PC-3 (cell line): ENCODE results near the gene DNMBP. TPM values are rescaled to one million over a fixed set of nuclear protein-coding genes. Genes with fewer than 3 reads are reported as not detected.

Experiments used
- ATAC-seq: fragments of 200-7000 bp; cut with Tn5 transposase; 2 replicates; pipeline ENCODE4 v1.9.1; 2020; ENCODE audit warnings: mild to moderate bottlenecking, moderate library complexity
- BruUV-seq: library from RNA; stranded (reverse); fragments of 400-500 nt; replicated peaks from 2 replicates; lab custom pipeline; 2021; lab: Mats Ljungman, UMichigan
- CTCF ChIA-PET: fragments of 300-600 bp; sonication (Branson Sonifier 250); formaldehyde crosslinking; loops from one replicate; lab custom pipeline; 2022; ENCODE audit warnings: antibody characterized with exemption; lab: Charles Lee
- POLR2A ChIA-PET: fragments of 300-600 bp; sonication (Branson Sonifier 250); formaldehyde crosslinking; loops from one replicate; lab custom pipeline; 2022; ENCODE audit warnings: antibody characterized with exemption; ENCODE audit not compliant: unreplicated experiment; lab: Charles Lee
- DNase-seq: peaks from one replicate; pipeline ENCODE4 v3.0.0-alpha.2; 2015
- H2AFZ ChIP-seq: fragments of 300-600 bp; sonication (generic); 2 replicates; pipeline ENCODE4 v1.6.0; 2016; ENCODE audit warnings: antibody characterized with exemption, low read length
- H3F3A ChIP-seq: fragments of 300-600 bp; sonication (generic); one replicate; pipeline ENCODE4 v1.6.0; 2017; ENCODE audit warnings: antibody characterized with exemption, low read length, control low read depth, mild to moderate bottlenecking; ENCODE audit not compliant: unreplicated experiment
- H3K27ac ChIP-seq: fragments of 300-600 bp; sonication (generic); 2 replicates; pipeline ENCODE4 v1.5.1; 2016; ENCODE audit warnings: mild to moderate bottlenecking, low read length
- H3K27me3 ChIP-seq: fragments of 300-600 bp; sonication (generic); 2 replicates; pipeline ENCODE4 v1.6.1; 2016; ENCODE audit warnings: low read length, mixed read lengths
- H3K36me3 ChIP-seq: fragments of 300-600 bp; sonication (generic); 2 replicates; pipeline ENCODE4 v1.6.1; 2016; ENCODE audit warnings: low read depth, mixed run types, low read length, mixed read lengths
- H3K4me1 ChIP-seq: fragments of 300-600 bp; sonication (generic); 2 replicates; pipeline ENCODE4 v1.5.1; 2016; ENCODE audit warnings: low read length; ENCODE audit not compliant: insufficient read depth
- H3K4me2 ChIP-seq: fragments of 300-600 bp; sonication (generic); 2 replicates; pipeline ENCODE4 v1.6.0; 2016; ENCODE audit warnings: low read length
- H3K4me3 ChIP-seq: fragments of 300-600 bp; sonication (generic); 2 replicates; pipeline ENCODE4 v1.5.1; 2016; ENCODE audit warnings: mild to moderate bottlenecking, low read length, mixed read lengths
- H3K79me2 ChIP-seq: fragments of 300-600 bp; sonication (generic); 2 replicates; pipeline ENCODE4 v1.6.1; 2017; ENCODE audit warnings: low read length, mixed read lengths
- H3K9ac ChIP-seq: fragments of 300-600 bp; sonication (generic); 2 replicates; pipeline ENCODE4 v1.6.0; 2016; ENCODE audit warnings: mild to moderate bottlenecking, low read length
- H3K9me2 ChIP-seq: fragments of 300-600 bp; sonication (generic); replicated peaks from 2 replicates; pipeline ENCODE4 v1.6.1; 2016; ENCODE audit warnings: mixed run types, low read length, mixed read lengths
- H3K9me3 ChIP-seq: fragments of 300-600 bp; sonication (generic); 2 replicates; pipeline ENCODE4 v1.6.1; 2016; ENCODE audit warnings: low read length, mixed read lengths
- H4K20me1 ChIP-seq: fragments of 300-600 bp; sonication (generic); 2 replicates; pipeline ENCODE4 v1.6.1; 2016; ENCODE audit warnings: low read length, mixed read lengths
- EZH2 ChIP-seq: fragments of 300-600 bp; sonication (generic); IDR thresholded peaks from one replicate; pipeline ENCODE4 v1.6.1; 2017; ENCODE audit warnings: antibody characterized with exemption, mild to moderate bottlenecking, low read length; ENCODE audit not compliant: unreplicated experiment
- EZH2phosphoT487 ChIP-seq: fragments of 300-600 bp; sonication (generic); IDR thresholded peaks from 2 replicates; pipeline ENCODE4 v1.6.1; 2018; ENCODE audit warnings: mild to moderate bottlenecking, antibody characterized with exemption, low read length, borderline replicate concordance
- intact Hi-C: fragments of 100-400 bp; cut with micrococcal nuclease; formaldehyde crosslinking; loops from 2 replicates; pipeline ENCODE4 v1.9.0; 2023
- total RNA-seq: library from RNA; depleted of rRNA; stranded (reverse); fragments of >200 nt; gene quantifications from 2 replicates; pipeline ENCODE4 v1.2.3, GENCODE V29; 2014
- TF ChIP-seq, protein P1 (sequence below): fragments of 300-600 bp; sonication (generic); conservative IDR thresholded peaks from 2 replicates; pipeline ENCODE4 v1.5.1; 2017; ENCODE audit warnings: antibody characterized with exemption, low read depth, mild to moderate bottlenecking, low read length

The DNMBP gene
- total RNA-seq, 1 experiment from 2014 or later = 6.2 TPM

DNA sequence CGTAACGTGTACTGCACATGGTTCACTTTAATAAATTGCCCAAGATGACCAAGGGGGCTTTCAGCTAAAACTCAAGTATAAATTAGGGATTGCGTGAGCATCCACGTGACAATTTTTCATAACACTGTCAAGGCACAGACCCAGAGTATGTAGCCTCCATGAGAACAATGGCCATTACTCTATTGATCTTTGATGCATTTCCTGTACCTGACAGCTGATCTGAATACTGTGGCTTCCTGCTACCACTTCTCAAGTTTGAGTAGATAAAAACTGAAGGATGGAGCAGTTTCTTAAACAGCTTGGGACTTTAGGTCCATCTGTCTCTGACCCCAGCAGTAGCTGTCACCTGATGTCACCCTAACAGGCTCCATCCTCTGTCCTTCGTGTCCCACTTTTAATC lies 128.4 kb downstream of the DNMBP start:
- Histone ChIP-seq H3K36me3 (no peaks in the 10 kb centered on the region; the same call in none of the 2 replicates), H3K79me2 (no peaks in the 10 kb centered on the region), H3K9ac (no peak overlapping the region), H2AFZ (no peak overlapping the region), H3K4me1 (no peaks in the 10 kb centered on the region), H3F3A (no peaks in the 10 kb centered on the region), H4K20me1 (no peaks in the 10 kb centered on the region), H3K27me3 (no peaks in the 10 kb centered on the region), H3K27ac (no peak overlapping the region), H3K9me3 (no peaks in the 10 kb centered on the region), H3K4me2 (no peak overlapping the region), H3K4me3 (no peak overlapping the region), H3K9me2 (no peaks in the 10 kb centered on the region)
- intact Hi-C loops = no loop called here
- no TSS peak for BruUV-seq
- TF ChIP-seq, protein P1, sequence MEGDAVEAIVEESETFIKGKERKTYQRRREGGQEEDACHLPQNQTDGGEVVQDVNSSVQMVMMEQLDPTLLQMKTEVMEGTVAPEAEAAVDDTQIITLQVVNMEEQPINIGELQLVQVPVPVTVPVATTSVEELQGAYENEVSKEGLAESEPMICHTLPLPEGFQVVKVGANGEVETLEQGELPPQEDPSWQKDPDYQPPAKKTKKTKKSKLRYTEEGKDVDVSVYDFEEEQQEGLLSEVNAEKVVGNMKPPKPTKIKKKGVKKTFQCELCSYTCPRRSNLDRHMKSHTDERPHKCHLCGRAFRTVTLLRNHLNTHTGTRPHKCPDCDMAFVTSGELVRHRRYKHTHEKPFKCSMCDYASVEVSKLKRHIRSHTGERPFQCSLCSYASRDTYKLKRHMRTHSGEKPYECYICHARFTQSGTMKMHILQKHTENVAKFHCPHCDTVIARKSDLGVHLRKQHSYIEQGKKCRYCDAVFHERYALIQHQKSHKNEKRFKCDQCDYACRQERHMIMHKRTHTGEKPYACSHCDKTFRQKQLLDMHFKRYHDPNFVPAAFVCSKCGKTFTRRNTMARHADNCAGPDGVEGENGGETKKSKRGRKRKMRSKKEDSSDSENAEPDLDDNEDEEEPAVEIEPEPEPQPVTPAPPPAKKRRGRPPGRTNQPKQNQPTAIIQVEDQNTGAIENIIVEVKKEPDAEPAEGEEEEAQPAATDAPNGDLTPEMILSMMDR = no peak
- TF ChIP-seq EZH2 = no peak
- TF ChIP-seq EZH2phosphoT487 = no peak
- POLR2A ChIA-PET = no interaction called here
- CTCF ChIA-PET = no interaction called here
- no peak for DNase-seq
- no peak for ATAC-seq

DNA sequence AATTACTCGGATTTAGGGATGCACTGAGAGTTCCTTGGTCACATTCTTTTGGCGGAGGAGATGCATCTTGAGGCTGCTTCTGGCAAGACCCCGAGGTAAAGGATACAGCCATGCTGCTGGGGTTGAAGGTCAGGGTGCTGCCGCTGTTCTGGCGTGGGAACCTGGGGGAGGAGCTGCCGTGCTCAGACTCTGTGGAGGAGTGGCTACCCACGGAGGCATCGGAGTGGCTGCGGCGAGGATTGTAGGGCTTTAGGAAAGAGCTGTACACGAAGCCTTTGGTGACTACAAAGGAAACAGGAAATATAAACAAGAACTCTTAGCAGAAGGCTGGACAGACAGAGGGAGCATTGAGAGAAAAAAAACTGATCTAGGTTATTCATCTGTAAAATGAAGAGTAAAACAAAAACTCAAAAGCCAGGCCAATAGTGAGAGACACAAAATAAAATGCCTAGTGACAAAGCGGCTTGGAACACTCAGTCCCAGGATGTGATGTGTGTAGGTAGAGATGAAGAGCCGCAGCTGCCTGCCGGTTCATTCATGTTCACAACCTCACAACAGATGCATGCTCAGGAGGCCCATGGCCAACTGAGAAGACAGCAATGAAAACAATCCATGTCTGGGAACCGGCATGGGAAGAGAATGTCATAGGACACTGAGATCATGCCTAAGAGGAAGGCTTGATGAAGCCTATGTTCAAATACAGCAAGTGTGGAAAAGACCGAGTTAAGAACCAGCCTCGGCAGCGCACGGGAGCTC lies 129.5 kb downstream of the DNMBP start:
- ATAC-seq = no peak
- DNase-seq = no peak
- Histone ChIP-seq H3K27me3 (no peaks in the 10 kb centered on the region), H3K4me3 (no peak overlapping the region), H3K4me1 (no peaks in the 10 kb centered on the region), H3K9me3 (no peaks in the 10 kb centered on the region), H3F3A (no peaks in the 10 kb centered on the region), H3K36me3 (no peaks in the 10 kb centered on the region; the same call in none of the 2 replicates), H3K4me2 (no peak overlapping the region), H3K9ac (no peak overlapping the region), H2AFZ (no peak overlapping the region), H4K20me1 (no peaks in the 10 kb centered on the region), H3K79me2 (no peaks in the 10 kb centered on the region), H3K27ac (no peak overlapping the region), H3K9me2 (no peaks in the 10 kb centered on the region)
- intact Hi-C loops = no loop called here
- TF ChIP-seq EZH2 = no peak
- TF ChIP-seq, protein P1 = no peak
- no peak for TF ChIP-seq EZH2phosphoT487
- ChIA-PET CTCF (no interaction called here), POLR2A (no interaction called here)
- no TSS peak for BruUV-seq

DNA sequence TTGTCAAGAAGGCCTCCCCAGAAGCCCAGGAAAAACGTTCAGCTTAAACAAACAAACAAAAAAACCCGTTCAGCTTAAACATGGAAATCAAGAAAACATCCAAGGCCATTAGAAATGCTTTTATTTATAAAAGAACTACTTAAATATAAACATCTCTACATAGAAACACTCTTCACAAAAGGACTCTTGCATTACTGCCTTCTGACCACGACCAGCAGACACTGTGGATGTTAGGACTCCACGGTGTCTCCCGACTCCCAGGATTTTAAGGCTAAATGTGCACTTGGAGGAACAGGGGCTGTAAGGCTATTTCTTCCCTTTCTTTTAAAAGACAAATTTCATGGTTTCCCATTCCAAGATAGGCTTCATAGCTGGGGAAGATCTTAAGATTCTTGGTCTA lies 134.3 kb downstream of the DNMBP start:
- no peak overlapping the region for H3K27ac ChIP-seq
- H3K4me2 ChIP-seq = no peak overlapping the region
- H3K36me3 ChIP-seq = no peaks in the 10 kb centered on the region
- H3F3A ChIP-seq = no peaks in the 10 kb centered on the region
- CTCF ChIA-PET = no interaction called here
- BruUV-seq = no TSS peak
- ATAC-seq (no peak), DNase-seq (no peak)
- no peaks in the 10 kb centered on the region for H3K27me3 ChIP-seq
- no peaks in the 10 kb centered on the region for H4K20me1 ChIP-seq
- intact Hi-C loops = no loop called here
- no peaks in the 10 kb centered on the region for H3K9me3 ChIP-seq
- no peaks in the 10 kb centered on the region for H3K79me2 ChIP-seq
- no peak overlapping the region for H2AFZ ChIP-seq
- no peaks in the 10 kb centered on the region for H3K9me2 ChIP-seq
- H3K4me1 ChIP-seq = no peaks in the 10 kb centered on the region
- H3K4me3 ChIP-seq = no peak overlapping the region
- H3K9ac ChIP-seq = no peak overlapping the region
- no peak for TF ChIP-seq EZH2
- TF ChIP-seq, protein P1 = no peak
- TF ChIP-seq EZH2phosphoT487 = no peak
- POLR2A ChIA-PET = no interaction called here
